GM10266 (cell line): Measurements from ENCODE around the gene TSGA10IP.

Experiments
- DNase-seq: peaks from one replicate; pipeline ENCODE4 v3.0.0; 2012; ENCODE audit errors: extremely low spot score
- TF ChIP-seq, protein P1 (sequence below): IDR thresholded peaks from 2 replicates; pipeline ENCODE4 v1.5.1; 2012; ENCODE audit warnings: mild to moderate bottlenecking, low read depth; ENCODE audit not compliant: control insufficient read depth, insufficient read depth; ENCODE audit errors: missing control alignments

TSGA10IP gene

DNA sequence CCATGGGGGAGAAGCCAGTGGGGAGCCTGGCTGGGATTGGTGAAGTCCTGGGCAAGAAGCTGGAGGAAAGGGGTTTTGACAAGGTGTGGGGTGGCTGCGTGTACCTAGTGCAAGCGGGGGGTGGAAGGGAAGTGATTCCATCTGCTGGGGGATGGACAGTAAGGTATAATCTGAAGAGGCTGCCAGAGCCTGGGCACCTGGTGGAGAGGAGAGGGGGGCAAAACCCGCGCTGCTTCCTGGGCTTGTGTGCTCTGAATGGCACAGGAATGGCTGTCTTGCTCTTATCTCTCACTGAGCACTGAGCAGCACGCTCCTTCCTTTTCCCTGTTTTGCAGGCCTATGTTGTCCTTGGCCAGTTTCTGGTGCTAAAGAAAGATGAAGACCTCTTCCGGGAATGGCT lies 58.0 kb downstream of the TSGA10IP start:
- DNase-seq, result no peak
- TF ChIP-seq, protein P1, sequence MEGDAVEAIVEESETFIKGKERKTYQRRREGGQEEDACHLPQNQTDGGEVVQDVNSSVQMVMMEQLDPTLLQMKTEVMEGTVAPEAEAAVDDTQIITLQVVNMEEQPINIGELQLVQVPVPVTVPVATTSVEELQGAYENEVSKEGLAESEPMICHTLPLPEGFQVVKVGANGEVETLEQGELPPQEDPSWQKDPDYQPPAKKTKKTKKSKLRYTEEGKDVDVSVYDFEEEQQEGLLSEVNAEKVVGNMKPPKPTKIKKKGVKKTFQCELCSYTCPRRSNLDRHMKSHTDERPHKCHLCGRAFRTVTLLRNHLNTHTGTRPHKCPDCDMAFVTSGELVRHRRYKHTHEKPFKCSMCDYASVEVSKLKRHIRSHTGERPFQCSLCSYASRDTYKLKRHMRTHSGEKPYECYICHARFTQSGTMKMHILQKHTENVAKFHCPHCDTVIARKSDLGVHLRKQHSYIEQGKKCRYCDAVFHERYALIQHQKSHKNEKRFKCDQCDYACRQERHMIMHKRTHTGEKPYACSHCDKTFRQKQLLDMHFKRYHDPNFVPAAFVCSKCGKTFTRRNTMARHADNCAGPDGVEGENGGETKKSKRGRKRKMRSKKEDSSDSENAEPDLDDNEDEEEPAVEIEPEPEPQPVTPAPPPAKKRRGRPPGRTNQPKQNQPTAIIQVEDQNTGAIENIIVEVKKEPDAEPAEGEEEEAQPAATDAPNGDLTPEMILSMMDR, result no peak

DNA sequence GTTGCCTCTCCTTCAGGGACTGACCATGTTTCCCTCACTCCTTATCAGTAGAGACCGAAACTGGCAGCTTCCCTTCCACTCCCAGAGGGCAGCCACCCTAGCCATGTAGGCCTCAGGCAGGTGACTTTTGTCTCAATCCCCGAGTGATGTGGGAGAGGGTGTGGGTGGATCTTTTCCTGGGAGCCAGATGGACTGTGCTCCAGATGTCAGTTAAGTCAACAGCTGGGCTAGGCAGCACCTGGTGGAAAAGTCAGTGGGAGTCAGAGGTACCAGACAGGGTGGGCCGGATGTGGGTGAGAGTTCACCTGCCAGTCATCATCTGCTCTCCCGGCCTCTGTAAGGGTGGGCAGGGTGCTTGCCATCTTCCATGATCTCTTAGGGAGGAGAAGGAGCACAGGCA lies 58.9 kb downstream of the TSGA10IP start:
- DNase-seq, result no peak
- TF ChIP-seq, protein P1, result no peak

DNA sequence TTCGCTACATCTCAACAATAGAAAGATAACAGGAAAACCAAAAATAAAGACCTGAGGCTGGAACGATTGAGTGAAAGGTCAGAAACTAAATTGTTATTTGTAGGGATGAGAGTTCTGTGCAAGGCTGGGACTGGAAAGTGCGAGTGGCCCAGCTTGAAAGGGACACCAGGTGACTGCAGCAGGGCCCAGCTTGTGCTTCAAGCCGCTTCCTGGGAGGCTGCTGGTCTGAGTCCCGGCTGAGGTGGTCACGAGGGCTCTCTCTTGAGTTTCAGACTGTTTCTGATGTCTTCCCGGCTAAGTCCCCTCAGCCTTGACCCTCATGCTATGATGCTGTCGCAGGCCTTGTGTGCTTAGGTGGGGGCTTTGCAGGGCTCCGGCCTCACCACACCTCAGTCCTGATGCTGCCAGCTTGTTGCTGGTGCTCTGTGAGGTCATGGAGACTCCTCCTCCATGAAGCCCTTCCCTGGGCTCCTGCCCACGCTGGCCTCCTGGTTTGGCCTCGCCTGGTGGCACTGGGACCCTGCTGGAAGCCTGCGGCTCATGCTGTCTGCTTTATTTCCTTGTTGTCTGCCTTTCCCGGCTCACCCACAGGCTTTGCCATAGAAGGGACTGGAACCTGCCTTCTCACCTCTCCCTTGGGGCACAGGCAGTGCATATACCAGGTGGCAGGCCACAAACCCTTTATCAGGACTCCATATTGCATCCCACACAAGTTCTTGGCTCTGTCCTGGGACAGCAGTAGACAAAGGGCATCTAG lies 61.0 kb downstream of the TSGA10IP start:
- TF ChIP-seq, protein P1, result no peak
- DNase-seq, result no peak

DNA sequence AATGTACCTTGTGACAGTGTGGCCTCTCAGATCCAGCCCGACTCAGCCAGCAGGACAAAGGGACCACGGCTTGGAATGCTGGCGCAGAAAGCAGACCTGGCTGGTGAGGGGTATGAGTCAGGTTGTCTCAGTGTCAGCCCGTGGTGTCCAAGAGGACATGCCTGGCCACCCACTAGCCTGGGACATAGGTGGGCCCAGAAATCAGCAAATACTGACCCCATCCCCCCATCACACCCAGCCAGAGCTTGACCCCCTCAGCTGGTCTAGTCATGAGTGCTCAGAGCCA lies 61.6 kb downstream of the TSGA10IP start:
- no peak for DNase-seq
- TF ChIP-seq, protein P1, result no peak

DNA sequence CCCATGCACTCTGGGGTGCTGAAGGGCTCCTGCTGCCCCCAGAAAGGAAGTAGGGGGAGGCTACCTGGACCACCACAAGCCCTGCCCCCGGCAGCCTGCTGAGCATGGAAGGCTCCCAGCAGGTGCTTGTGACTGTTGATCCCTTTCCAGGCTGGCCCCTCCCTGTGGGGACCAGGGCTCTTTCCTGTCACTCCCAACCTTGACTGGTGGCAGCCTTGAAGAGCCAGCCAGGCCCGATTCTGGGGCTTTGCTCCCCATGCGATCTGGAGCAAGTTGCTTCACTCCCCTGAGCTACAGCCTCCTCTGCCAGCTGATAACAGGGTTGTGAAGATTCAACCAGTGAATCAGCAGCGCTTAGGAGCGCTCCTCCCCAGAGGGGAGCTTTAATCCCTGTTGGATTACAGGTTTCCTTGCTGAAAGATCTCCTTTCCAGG lies 61.9 kb downstream of the TSGA10IP start:
- TF ChIP-seq, protein P1, result no peak
- no peak for DNase-seq

DNA sequence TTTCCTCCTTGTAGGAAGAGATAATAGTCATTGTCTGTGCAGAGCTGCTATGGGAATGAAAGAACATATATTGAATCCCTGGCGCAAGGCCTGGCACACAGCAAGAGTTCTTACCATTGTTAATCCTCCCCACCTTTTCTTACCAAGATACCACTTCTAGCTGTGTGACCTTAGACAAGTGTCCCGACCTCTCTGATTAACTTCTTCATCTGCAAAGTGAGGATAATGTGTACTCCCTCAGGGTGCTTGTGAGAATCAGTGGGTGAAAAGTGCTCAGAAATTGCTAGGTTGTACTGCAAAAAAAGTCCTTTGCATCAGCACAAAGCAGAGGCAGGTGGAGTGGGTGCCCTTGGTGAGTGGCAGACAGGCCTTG lies 62.8 kb downstream of the TSGA10IP start:
- TF ChIP-seq, protein P1, result no peak
- DNase-seq, result no peak

DNA sequence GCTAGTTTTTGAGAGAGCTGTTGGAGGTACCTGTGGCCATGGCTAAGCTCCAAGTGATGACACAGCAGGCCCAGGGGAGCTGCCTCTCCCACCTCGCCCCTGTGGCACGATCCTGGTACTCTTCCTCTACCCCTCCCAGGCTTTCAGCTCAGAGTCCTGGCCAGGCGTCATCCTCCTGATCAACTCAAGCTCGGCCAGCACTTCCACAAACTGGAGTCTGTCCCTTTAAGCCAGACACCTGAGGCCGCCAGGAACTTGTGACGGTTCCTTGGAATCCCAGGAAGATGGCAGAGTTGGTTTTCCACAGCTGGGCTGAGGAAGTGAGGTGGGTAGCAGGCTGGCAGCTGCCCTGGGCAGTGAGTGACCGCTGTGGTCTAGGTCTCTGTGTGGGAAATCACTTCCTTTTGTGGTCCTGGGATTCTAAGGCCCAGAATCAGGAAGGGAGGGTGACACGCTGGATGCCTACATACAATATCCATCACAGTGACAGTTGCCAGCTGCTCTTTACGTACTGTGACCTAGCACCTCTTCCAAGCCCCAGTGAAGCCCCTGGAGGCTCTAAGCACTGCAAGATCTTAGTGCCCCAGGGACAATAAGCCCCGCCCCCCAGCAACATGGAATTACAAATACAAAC lies 63.3 kb downstream of the TSGA10IP start:
- no peak for DNase-seq
- TF ChIP-seq, protein P1, result no peak
